Right ventricle myocardium superior (tissue), 1 donor: Measurements from ENCODE around the gene SCG2. TPM values are rescaled to one million over a fixed set of nuclear protein-coding genes. Genes with fewer than 3 reads are reported as not detected.

Experiments used
- ATAC-seq: fragments of 200-7000 bp; cut with Tn5 transposase; one replicate; pipeline ENCODE4 v1.9.1; 2020; ENCODE audit warnings: mild to moderate bottlenecking; ENCODE audit not compliant: poor library complexity
- DNase-seq: peaks from one replicate; pipeline ENCODE4 v3.0.0-alpha.2; 2020
- intact Hi-C: fragments of 100-400 bp; cut with DNase I; formaldehyde crosslinking; loops from one replicate; pipeline ENCODE4 v1.11.2; 2022
- long read RNA-seq: library from polyadenylated mRNA; unstranded; transcript quantifications from one replicate; pipeline ENCODE4 v2.0.0, GENCODE V29; 2021
- total RNA-seq: library from RNA; stranded (reverse); fragmentation: NEBNext Ultra II Directional; extraction: Animal tissue kit (Norgen Biotek cat#: 25700); gene quantifications from one replicate; pipeline ENCODE4 v1.2.1, GENCODE V29; 2021
- donor health status: DM: no; HTN: yes; CAD: no; lungs with severe emphysema.

The SCG2 gene
- not detected for total RNA-seq
- long read RNA-seq: 0 reads

DNA sequence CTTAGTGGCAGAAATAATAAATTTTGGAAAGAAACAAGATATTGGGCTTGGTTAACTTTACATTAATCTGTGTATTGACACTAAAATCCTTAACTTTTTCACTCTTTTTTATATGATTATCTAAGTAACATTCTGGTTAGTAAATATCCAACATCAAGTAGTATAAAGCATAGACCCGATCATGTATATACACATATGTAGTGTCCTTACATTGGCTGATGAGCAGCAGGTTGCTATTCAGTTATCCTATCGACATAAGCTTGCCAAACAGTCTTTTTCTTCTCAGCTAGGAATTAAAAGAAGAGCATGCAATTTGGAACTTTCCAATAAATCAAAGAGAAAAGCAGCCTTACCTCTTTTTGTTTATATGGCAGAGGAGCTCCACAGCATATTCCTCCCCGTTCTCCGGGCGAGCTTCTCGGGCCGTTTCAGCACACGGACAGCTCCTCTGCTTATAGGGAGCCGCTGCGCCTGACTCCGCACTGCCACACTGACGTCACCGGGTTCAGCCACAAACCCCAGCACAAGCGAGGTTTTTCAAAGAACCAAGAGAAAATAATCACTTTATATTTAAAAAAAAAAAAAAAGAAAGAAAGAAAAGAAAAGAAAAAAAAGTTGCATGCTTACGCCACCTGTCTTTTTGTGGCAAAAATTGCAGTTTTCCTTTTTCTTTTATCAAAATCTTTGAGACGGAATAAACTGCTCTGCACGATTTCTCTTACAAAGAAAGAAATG is at the start of gene SCG2:
TSS of gene SCG2 (minus strand) at position 430 of the 735 bp plus-strand sequence. CDS start 3,079 bp downstream, outside the sequence.
- peak; percentile 93 for ATAC-seq
- DNase-seq: peak; percentile 79
- intact Hi-C loops: no loop called here

DNA sequence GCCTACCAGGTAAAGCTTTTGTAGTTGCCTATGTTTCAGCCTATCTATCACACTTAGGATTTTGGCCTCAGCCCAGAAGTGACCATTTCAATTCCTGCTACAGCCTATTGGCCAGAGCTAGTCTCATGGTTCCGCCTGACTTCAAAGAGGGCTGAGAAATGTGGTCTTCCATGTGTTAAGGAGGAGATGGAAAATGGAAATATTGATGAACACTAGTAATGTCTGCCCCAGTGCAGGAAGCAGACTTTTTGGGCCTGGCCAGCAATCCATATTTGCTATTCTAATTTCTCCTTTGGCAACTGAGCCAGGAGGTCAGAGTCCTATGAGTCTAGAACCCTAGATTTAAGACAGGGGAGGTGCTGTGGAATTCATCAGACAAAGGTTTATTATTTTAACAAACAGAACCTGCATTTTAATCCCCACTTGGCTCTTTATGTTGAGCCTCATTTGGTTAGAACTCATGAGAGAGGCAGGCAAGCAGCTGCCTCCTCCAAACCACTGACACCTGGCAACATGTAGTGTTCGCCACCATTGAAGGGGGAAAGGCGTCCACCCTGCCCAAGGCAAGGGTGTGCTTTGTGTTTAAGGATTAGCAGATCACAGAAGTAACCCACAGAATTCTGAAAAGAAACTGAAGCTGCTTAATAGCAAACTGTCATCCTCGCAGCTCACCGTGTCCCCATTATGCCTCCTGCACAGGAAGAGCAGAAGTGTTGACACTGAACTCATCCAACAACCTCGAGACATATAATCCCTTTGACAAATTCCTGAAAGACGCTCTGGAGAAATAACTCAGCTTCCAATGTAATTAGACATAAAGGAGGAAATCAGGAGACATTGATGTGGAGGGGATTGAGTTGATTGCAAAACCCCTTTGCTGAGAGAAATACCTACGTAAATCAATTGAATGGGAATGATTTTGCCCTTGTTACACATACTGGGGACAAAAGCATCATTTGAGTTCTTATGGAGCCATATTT is 47.7 kb upstream of the SCG2 start:
- DNase-seq: no peak
- intact Hi-C loops: no loop called here
- ATAC-seq: no peak

GRCh38 chr2:223648755-223649154 is 46.6 kb upstream of the SCG2 start:
- intact Hi-C loops: no loop called here
- DNase-seq (no peak), ATAC-seq (no peak)

DNA sequence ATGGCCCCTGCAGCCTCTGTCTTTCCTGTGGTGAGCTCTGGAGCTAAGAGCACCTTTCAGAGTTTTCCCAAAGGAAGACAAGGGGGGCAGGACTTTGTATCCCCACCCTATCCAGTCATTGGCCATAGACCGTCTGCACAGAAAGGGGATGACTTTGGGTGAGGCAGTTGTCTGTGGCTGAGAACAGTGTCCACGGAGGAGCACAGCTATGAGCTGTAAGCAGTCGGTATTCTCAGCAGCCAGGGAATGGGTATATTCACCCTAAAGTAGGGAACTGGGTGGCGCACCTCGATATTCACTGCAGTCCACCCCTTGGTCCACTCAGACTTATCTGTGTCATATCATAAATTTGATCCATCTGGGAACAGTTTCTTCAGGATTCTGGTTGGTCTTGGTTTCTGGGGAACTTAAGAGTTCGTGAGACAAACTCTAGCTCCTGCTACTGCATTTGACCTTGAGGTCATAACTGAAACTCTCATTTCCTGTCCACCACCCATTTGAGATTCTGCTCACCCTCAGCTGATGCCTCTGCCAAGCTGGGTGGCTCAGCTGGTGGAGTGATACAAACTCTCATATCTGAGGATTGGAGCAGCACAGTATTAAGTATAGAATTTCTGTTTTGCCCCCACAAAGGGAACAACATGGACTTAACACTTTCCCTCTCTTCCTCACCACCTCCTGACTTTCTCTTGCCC is 45.2 kb upstream of the SCG2 start:
- DNase-seq (no peak), ATAC-seq (no peak)
- intact Hi-C loops: no loop called here

DNA sequence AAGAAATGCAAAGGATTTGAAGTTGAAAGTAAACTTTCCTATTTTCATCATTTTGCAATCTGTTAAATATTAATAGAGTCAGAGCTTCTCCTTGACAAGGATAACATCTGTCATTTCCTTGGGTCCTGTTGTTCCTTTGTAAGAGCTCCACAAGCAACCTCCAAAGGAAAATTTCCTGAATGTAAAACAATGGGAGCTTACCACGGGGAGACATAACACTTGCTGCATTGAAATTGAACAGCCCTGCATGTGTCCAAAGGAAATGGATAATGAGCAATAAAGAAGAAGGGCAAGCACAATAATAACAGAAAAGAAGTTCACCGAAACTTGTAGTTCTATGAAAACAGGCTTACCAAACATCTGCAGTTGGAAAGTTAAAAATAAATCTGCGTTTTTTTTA is 42.0 kb upstream of the SCG2 start:
- intact Hi-C loops: no loop called here
- no peak for ATAC-seq
- no peak for DNase-seq

- DNase-seq (no peak), ATAC-seq (no peak)
- intact Hi-C loops: no loop called here
Measured at GRCh38 chr2:223643309-223643708, 41.1 kb upstream of the SCG2 start.

GRCh38 chr2:223642506-223642905 is 40.3 kb upstream of the SCG2 start:
- intact Hi-C loops: no loop called here
- DNase-seq (no peak), ATAC-seq (no peak)

- ATAC-seq (no peak), DNase-seq (no peak)
- intact Hi-C loops: no loop called here
Measured at GRCh38 chr2:223641082-223641481, 38.9 kb upstream of the SCG2 start.

GRCh38 chr2:223635080-223635479 is 32.9 kb upstream of the SCG2 start:
- no peak for ATAC-seq
- intact Hi-C loops: no loop called here
- no peak for DNase-seq

- ATAC-seq: no peak
- no peak for DNase-seq
- intact Hi-C loops: no loop called here
Measured at GRCh38 chr2:223634238-223634637, 32.1 kb upstream of the SCG2 start.

- intact Hi-C loops: no loop called here
- ATAC-seq (no peak), DNase-seq (no peak)
Measured at GRCh38 chr2:223633656-223634055, 31.5 kb upstream of the SCG2 start.

GRCh38 chr2:223632826-223633225 is 30.7 kb upstream of the SCG2 start:
- DNase-seq: no peak
- intact Hi-C loops: no loop called here
- ATAC-seq: no peak

GRCh38 chr2:223626716-223627115 is 24.6 kb upstream of the SCG2 start:
- ATAC-seq (no peak), DNase-seq (no peak)
- intact Hi-C loops: no loop called here

DNA sequence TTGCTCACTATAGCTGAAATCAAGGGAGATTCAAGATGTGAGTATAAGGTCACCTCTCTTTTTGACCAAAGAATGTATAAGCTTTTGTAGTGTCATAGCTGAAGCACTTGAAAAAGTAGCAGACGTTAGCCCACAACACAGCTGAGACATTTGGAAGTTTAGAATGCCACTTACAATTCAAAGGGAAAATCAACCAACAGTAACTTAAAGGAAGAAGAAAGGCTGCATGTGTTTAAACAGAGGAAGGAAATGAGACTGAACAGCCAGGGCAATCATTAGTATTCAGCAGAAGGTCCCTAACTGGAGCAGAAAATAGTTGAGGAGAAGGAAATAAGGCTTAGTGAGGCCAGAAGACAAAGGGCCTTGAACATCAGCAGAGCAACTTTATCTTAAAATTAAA is 23.5 kb upstream of the SCG2 start:
- no peak for ATAC-seq
- intact Hi-C loops: no loop called here
- no peak for DNase-seq

- intact Hi-C loops: no loop called here
- DNase-seq (no peak), ATAC-seq (no peak)
Measured at GRCh38 chr2:223621901-223622300, 19.7 kb upstream of the SCG2 start.

- no peak for DNase-seq
- no peak for ATAC-seq
- intact Hi-C loops: no loop called here
Measured at GRCh38 chr2:223619486-223620129, 17.4 kb upstream of the SCG2 start.

- intact Hi-C loops: no loop called here
- DNase-seq (no peak), ATAC-seq (no peak)
Measured at GRCh38 chr2:223618172-223619035, 16.2 kb upstream of the SCG2 start.

- DNase-seq (no peak), ATAC-seq (no peak)
- intact Hi-C loops: no loop called here
Measured at GRCh38 chr2:223614534-223614933, 12.4 kb upstream of the SCG2 start.
